DND-41 (cell line): ENCODE data around the gene STAT4.

Experiments
- CTCF ChIP-seq: IDR thresholded peaks from 2 replicates; pipeline ENCODE4 v1.5.1; 2012; ENCODE audit warnings: borderline replicate concordance, low read length, moderate library complexity, mild to moderate bottlenecking; ENCODE audit not compliant: poor library complexity, severe bottlenecking; ENCODE audit errors: extremely low read depth
- EZH2 ChIP-seq: IDR thresholded peaks from 3 replicates; pipeline ENCODE4 v1.6.1; 2012; ENCODE audit warnings: borderline replicate concordance, low read depth, mild to moderate bottlenecking, moderate library complexity, low read length, inconsistent platforms; ENCODE audit not compliant: severe bottlenecking

- no peak for TF ChIP-seq EZH2
- no peak for TF ChIP-seq CTCF
Measured at GRCh38 chr2:191061381-191061980, 89.3 kb downstream of the STAT4 start.
